ENCODE measurements around the gene HLA-DRB5. TPM values are rescaled to one million over a fixed set of nuclear protein-coding genes. Genes with fewer than 3 reads are reported as not detected.

Gene HLA-DRB5
- total RNA-seq, 1 donor from 2014 or later: 279 TPM

DNA sequence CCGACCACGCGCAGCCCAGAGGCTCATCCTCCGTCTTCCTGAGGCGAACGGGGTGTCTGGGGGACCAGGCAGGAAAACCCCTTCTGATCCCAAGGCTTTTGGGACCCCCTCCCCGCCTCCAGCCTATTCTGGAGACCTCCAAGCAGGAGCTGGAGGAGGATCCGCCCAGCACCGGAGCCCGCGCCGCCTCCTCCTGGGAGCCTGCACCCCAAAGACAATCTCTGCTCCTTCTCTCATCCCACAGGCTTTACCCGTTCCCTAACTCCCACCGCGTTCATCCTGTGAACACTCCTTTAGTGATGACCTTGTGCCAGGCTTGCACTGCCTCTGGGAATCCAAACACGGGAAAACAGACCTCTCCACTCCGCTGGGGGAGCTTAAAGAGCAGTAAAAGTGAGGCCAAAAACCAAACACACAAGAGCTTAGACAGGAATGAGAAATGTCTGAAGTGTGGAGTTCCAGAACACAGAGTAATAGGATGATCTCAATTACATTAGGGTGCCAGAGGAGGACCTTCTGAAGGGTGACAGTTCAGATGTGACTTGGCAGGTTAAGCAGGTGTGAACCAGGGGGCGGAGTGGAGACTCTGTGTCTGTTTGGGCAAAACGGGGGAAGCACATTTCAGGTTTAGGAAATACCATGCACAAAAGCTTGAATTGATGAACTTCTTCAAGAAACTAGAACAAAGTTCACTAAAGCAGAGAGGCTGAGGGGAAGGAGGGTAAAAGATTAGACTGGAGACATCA, 7.6 kb downstream of the HLA-DRB5 start:
- Histone ChIP-seq H3K27ac (no peak overlapping the region), H3K36me3 (no peaks in the 10 kb centered on the region), H3K27me3 (ENCODE audit: low read depth) (no peaks in the 10 kb centered on the region), H3K9me3 (no peaks in the 10 kb centered on the region), H3K4me1 (no peaks in the 10 kb centered on the region), H3K4me3 (no peak overlapping the region)
- DNase-seq (no peak), ATAC-seq (no peak)
- TF ChIP-seq CTCF (IDR thresholded peaks at IDR 0.05): no peak
- intact Hi-C loops (cut with DNase I): no loop called here

- H3K36me3 ChIP-seq: no peaks in the 10 kb centered on the region
- no peak overlapping the region for H3K27ac ChIP-seq
- H3K4me1 ChIP-seq: no peaks in the 10 kb centered on the region
- H3K4me3 ChIP-seq: no peak overlapping the region
- no peak for ATAC-seq
- intact Hi-C loops (cut with DNase I): no loop called here
- TF ChIP-seq CTCF (IDR thresholded peaks at IDR 0.05): no peak
- DNase-seq: no peak
- H3K9me3 ChIP-seq: no peaks in the 10 kb centered on the region
- H3K27me3 ChIP-seq (ENCODE audit: low read depth): no peaks in the 10 kb centered on the region
Measured at GRCh38 chr6:32519910-32520258, 10.2 kb downstream of the HLA-DRB5 start.

GRCh38 chr6:32519118-32519909, 10.8 kb downstream of the HLA-DRB5 start:
- Histone ChIP-seq H3K27ac (no peak overlapping the region), H3K27me3 (ENCODE audit: low read depth) (no peaks in the 10 kb centered on the region), H3K36me3 (no peaks in the 10 kb centered on the region), H3K9me3 (no peaks in the 10 kb centered on the region), H3K4me3 (no peak overlapping the region), H3K4me1 (no peaks in the 10 kb centered on the region)
- DNase-seq (no peak), ATAC-seq (no peak)
- no peak for TF ChIP-seq CTCF (IDR thresholded peaks at IDR 0.05)
- intact Hi-C loops (cut with DNase I): no loop called here

DNA sequence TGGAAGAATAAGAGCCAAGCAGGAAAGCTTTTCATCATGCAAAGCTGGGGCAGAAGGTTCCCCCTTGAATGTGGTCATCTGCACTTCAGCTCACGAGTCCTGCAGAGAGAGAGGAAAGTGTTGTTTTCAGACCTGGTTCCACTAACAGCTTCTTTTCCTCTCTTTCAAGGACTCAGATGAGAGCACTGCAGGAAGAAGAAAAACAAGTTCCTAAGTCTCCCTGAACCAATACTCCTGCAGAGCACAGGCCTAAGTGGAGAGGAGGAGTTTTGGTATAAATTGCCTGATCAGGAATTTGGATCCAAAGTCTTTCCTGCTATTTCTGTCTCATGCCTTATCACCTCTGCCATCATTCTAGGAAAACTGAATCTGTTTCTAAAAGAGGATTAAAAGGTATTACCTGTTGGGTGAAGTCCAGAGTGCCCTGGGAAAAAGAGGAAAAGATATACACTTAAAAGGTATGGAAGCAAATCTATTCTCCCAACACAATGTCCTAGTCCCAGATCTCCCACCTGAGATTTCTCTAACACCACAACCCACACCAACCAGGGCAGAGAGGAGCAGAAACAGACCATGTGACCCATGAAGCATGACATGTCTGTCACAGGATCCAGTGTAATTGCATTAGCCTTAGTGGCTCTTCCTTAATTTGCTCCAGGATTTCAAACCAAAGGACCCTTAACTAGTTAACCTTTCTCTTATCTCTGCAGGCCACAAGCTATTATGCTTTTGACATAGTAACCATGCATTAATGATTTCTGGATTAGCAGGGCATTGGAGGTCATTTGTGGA, 12.2 kb downstream of the HLA-DRB5 start:
- ATAC-seq: peak in 1 of 2 donors; percentile 56
- Histone ChIP-seq H3K9me3 (no peaks in the 10 kb centered on the region), H3K27ac (no peak overlapping the region)

More for the DNA sequence above, 12.2 kb downstream of the HLA-DRB5 start:
- no peak overlapping the region for H3K4me3 ChIP-seq
- intact Hi-C loops (cut with DNase I): no loop called here
- no peaks in the 10 kb centered on the region for H3K27me3 ChIP-seq (ENCODE audit: low read depth)
- no peaks in the 10 kb centered on the region for H3K4me1 ChIP-seq
- no peaks in the 10 kb centered on the region for H3K36me3 ChIP-seq
- no peak for DNase-seq
- no peak for TF ChIP-seq CTCF (IDR thresholded peaks at IDR 0.05)

Data from lower lobe of right lung (tissue), 2 donors.